H1 (cell line): Measurements from ENCODE around the gene TAS1R3. TPM values are rescaled to one million over a fixed set of nuclear protein-coding genes. Genes with fewer than 3 reads are reported as not detected.

Source experiments
- ASH2L ChIP-seq: fragments of 200-600, 300-600 bp; sonication (generic); IDR thresholded peaks from one replicate; pipeline ENCODE4 v1.7.1; 2017; ENCODE audit warnings: low read length
- BACH1 ChIP-seq: IDR thresholded peaks from 2 replicates; pipeline ENCODE4 v1.6.1; 2012; ENCODE audit warnings: low read length, improper control_type of control experiment
- BCL11A ChIP-seq, 2 experiments: IDR thresholded peaks; one replicate each; pipeline ENCODE4 v1.6.1; 2011; ENCODE audit warnings: low read depth in 2 of 2, low read length in 2 of 2, mild to moderate bottlenecking in 2 of 2
- BRCA1 ChIP-seq: IDR thresholded peaks from 2 replicates; pipeline ENCODE4 v1.6.1; 2012; ENCODE audit warnings: low read depth, low read length, improper control_type of control experiment
- POLR2A ChIP-seq, 2 experiments: IDR thresholded peaks; 1 replicate in 1 of 2; 2 replicates in 1 of 2; pipeline ENCODE4 v1.6.1; 2011; ENCODE audit warnings: low read depth in 2 of 2, low read length in 2 of 2, mild to moderate bottlenecking in 2 of 2; ENCODE audit errors: control extremely low read depth in 1 of 2
- POLR2AphosphoS5 ChIP-seq: IDR thresholded peaks from 2 replicates; pipeline ENCODE4 v1.6.1; 2011; ENCODE audit warnings: low read depth, low read length
- RXRA ChIP-seq: IDR thresholded peaks from 2 replicates; pipeline ENCODE4 v1.6.1; 2011; ENCODE audit warnings: low read depth, mild to moderate bottlenecking, low read length, moderate library complexity; ENCODE audit not compliant: insufficient read depth
- SRF ChIP-seq: IDR thresholded peaks from 2 replicates; pipeline ENCODE4 v1.6.1; 2011; ENCODE audit warnings: mild to moderate bottlenecking, low read depth, low read length, moderate library complexity
- TEAD4 ChIP-seq: IDR thresholded peaks from 2 replicates; pipeline ENCODE4 v1.6.1; 2012; ENCODE audit warnings: low read depth, low read length, inconsistent platforms, mixed read lengths
- polyA plus RNA-seq, 7 experiments: library from polyadenylated mRNA; depleted of rRNA in 3 of 7; stranded (reverse) in 5 of 7; unstranded in 2 of 7; fragments of >200 nt in 5 of 7; fragments of 200-250 nt in 2 of 7; gene quantifications; 1 replicate in 5 of 7; 2 replicates in 1 of 7; 4 replicates in 1 of 7; pipeline versions ENCODE4 v1.2.1 to v1.2.3, GENCODE V29; 2011 to 2013; ENCODE audit warnings: missing spikeins in 2 of 7, mixed read lengths in 2 of 7
- total RNA-seq: library from RNA; stranded (reverse); fragmentation: NEBNext Ultra II Directional; extraction: Animal tissue kit (Norgen Biotek cat#: 25700); gene quantifications from 2 replicates; pipeline ENCODE4 v1.2.1, GENCODE V29; 2021
- TF ChIP-seq, protein P1 (sequence below): fragments of 300-600 bp; sonication (generic); IDR thresholded peaks from 2 replicates; pipeline ENCODE4 v1.7.1; 2012; ENCODE audit warnings: low read length, moderate library complexity, mild to moderate bottlenecking, inconsistent platforms; ENCODE audit not compliant: insufficient replicate concordance

Gene TAS1R3
- total and polyA plus RNA-seq, 2 of the 8 experiments (the other 6 are each of a cell fraction or from before 2014, with no cell fraction given), result 0.03 to 0.19 TPM

DNA sequence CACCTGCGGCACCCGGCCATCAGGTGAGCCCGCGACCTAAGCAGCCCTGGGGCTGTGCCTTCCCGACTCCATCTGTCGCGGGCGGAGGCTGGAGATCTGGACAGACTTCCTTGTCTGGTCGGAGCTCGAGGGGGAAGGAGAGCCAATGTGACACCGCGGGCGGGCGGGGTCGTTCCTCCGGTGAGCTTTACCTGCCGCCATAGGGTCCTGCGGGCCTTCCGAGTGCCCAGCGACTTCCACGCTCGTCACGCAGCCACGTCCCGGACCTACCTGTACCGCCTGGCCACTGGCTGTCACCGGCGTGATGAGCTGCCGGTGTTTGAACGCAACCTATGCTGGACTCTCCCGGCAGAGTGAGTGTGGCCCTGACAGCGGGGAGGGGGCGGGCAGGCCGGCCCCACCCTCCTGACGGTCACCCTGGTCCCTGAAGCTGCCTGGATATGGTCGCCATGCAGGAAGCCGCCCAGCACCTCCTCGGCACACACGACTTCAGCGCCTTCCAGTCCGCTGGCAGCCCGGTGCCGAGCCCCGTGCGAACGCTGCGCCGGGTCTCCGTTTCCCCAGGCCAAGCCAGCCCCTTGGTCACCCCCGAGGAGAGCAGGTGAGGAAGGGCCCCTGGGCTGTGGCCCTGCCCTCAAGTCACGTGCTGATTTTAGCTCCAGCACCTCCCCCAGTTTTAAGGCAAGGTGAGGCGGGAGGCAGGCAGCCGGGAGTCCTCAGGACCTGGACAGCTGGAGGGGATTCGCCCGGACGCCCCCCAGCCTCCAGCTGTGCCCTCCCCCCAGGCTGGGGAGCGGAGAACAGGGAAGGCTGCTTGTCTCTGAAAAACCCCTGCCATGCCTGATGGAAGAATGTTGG is 21.6 kb upstream of the TAS1R3 start (continued):
- TF ChIP-seq, protein P1, sequence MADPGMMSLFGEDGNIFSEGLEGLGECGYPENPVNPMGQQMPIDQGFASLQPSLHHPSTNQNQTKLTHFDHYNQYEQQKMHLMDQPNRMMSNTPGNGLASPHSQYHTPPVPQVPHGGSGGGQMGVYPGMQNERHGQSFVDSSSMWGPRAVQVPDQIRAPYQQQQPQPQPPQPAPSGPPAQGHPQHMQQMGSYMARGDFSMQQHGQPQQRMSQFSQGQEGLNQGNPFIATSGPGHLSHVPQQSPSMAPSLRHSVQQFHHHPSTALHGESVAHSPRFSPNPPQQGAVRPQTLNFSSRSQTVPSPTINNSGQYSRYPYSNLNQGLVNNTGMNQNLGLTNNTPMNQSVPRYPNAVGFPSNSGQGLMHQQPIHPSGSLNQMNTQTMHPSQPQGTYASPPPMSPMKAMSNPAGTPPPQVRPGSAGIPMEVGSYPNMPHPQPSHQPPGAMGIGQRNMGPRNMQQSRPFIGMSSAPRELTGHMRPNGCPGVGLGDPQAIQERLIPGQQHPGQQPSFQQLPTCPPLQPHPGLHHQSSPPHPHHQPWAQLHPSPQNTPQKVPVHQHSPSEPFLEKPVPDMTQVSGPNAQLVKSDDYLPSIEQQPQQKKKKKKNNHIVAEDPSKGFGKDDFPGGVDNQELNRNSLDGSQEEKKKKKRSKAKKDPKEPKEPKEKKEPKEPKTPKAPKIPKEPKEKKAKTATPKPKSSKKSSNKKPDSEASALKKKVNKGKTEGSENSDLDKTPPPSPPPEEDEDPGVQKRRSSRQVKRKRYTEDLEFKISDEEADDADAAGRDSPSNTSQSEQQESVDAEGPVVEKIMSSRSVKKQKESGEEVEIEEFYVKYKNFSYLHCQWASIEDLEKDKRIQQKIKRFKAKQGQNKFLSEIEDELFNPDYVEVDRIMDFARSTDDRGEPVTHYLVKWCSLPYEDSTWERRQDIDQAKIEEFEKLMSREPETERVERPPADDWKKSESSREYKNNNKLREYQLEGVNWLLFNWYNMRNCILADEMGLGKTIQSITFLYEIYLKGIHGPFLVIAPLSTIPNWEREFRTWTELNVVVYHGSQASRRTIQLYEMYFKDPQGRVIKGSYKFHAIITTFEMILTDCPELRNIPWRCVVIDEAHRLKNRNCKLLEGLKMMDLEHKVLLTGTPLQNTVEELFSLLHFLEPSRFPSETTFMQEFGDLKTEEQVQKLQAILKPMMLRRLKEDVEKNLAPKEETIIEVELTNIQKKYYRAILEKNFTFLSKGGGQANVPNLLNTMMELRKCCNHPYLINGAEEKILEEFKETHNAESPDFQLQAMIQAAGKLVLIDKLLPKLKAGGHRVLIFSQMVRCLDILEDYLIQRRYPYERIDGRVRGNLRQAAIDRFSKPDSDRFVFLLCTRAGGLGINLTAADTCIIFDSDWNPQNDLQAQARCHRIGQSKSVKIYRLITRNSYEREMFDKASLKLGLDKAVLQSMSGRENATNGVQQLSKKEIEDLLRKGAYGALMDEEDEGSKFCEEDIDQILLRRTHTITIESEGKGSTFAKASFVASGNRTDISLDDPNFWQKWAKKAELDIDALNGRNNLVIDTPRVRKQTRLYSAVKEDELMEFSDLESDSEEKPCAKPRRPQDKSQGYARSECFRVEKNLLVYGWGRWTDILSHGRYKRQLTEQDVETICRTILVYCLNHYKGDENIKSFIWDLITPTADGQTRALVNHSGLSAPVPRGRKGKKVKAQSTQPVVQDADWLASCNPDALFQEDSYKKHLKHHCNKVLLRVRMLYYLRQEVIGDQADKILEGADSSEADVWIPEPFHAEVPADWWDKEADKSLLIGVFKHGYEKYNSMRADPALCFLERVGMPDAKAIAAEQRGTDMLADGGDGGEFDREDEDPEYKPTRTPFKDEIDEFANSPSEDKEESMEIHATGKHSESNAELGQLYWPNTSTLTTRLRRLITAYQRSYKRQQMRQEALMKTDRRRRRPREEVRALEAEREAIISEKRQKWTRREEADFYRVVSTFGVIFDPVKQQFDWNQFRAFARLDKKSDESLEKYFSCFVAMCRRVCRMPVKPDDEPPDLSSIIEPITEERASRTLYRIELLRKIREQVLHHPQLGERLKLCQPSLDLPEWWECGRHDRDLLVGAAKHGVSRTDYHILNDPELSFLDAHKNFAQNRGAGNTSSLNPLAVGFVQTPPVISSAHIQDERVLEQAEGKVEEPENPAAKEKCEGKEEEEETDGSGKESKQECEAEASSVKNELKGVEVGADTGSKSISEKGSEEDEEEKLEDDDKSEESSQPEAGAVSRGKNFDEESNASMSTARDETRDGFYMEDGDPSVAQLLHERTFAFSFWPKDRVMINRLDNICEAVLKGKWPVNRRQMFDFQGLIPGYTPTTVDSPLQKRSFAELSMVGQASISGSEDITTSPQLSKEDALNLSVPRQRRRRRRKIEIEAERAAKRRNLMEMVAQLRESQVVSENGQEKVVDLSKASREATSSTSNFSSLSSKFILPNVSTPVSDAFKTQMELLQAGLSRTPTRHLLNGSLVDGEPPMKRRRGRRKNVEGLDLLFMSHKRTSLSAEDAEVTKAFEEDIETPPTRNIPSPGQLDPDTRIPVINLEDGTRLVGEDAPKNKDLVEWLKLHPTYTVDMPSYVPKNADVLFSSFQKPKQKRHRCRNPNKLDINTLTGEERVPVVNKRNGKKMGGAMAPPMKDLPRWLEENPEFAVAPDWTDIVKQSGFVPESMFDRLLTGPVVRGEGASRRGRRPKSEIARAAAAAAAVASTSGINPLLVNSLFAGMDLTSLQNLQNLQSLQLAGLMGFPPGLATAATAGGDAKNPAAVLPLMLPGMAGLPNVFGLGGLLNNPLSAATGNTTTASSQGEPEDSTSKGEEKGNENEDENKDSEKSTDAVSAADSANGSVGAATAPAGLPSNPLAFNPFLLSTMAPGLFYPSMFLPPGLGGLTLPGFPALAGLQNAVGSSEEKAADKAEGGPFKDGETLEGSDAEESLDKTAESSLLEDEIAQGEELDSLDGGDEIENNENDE, result no peak
- TF ChIP-seq RXRA, result no peak
- TF ChIP-seq ASH2L, result no peak
- peak; percentile 24 for TF ChIP-seq POLR2AphosphoS5
- no peak for TF ChIP-seq BCL11A (IDR thresholded peaks at IDR 0.05; ENCODE audit: low read depth in 2 of 2, low read length in 2 of 2)
- TF ChIP-seq POLR2A (IDR thresholded peaks at IDR 0.05; ENCODE audit: control extremely low read depth in 1 of 2, low read depth in 2 of 2, low read length in 2 of 2), result 0 out of 3 replicates have a peak, but pooled peaks of 1 of the 2 experiments have one; percentile 18
- no peak for TF ChIP-seq BACH1
- no peak for TF ChIP-seq TEAD4
- TF ChIP-seq BRCA1, result no peak
- no peak for TF ChIP-seq SRF
